Naive thymus-derived CD8-positive, alpha-beta T cell (primary cell): Measurements from ENCODE around the gene ASB8. TPM values are rescaled to one million over a fixed set of nuclear protein-coding genes. Genes with fewer than 3 reads are reported as not detected.

Experiments used
- ATAC-seq, 2 donors: fragments of 150-1000 bp; cut with Tn5 transposase in 1 of 2; sonication (Bioruptor Pico), chemical (Tn5 transposase) in 1 of 2; 1 replicate in 1 of 2; 2 replicates in 1 of 2; pipeline ENCODE4 v1.10.0; 2021; ENCODE audit warnings: mild to moderate bottlenecking in 2 of 2, moderate library complexity in 2 of 2
- POLR2A ChIA-PET: fragments of 350-600 bp; sonication (Branson Sonifier 250); formaldehyde crosslinking; loops from one replicate; lab custom pipeline; 2021; ENCODE audit warnings: antibody characterized with exemption; lab: Charles Lee
- DNase-seq, 10 donors: peaks; one replicate each; pipeline versions ENCODE4 v3.0.0 to v3.0.0-alpha.2; 2020 to 2022
- H3K27ac Mint-ChIP-seq, 10 donors: one replicate each; pipeline ENCODE4 v1.8.0; 2020 to 2022; ENCODE audit warnings: mild to moderate bottlenecking in 10 of 10, mixed read lengths in 10 of 10, moderate library complexity in 4 of 10, inconsistent platforms in 1 of 10
- H3K27me3 Mint-ChIP-seq, 5 donors: one replicate each; pipeline ENCODE4 v1.8.0; 2021 to 2022; ENCODE audit warnings: mixed read lengths in 5 of 5
- H3K36me3 Mint-ChIP-seq, 3 donors: one replicate each; pipeline ENCODE4 v1.8.0; 2020 to 2022; ENCODE audit warnings: mixed read lengths in 3 of 3, mild to moderate bottlenecking in 2 of 3, inconsistent platforms in 1 of 3
- H3K4me1 Mint-ChIP-seq, 4 donors: one replicate each; pipeline ENCODE4 v1.8.0; 2021 to 2022; ENCODE audit warnings: mixed read lengths in 4 of 4
- H3K4me3 Mint-ChIP-seq, 10 donors: one replicate each; pipeline ENCODE4 v1.8.0; 2020 to 2022; ENCODE audit warnings: mild to moderate bottlenecking in 10 of 10, mixed read lengths in 10 of 10, moderate library complexity in 6 of 10, inconsistent platforms in 1 of 10
- H3K9me3 Mint-ChIP-seq, 9 donors: one replicate each; pipeline ENCODE4 v1.8.0; 2020 to 2022; ENCODE audit warnings: mixed read lengths in 9 of 9, mild to moderate bottlenecking in 3 of 9, inconsistent platforms in 1 of 9, moderate library complexity in 1 of 9
- polyA plus RNA-seq, 3 donors: library from polyadenylated mRNA; unstranded; fragments of 300-500 nt; fragmentation: Illumina TruSeq; gene quantifications; one replicate each; pipeline ENCODE4 v1.2.3, GENCODE V29; 2021
- total RNA-seq, 8 experiments: library from RNA in 2 of 8; stranded (reverse) in 2 of 8; gene quantifications; one replicate each; pipeline ENCODE4 v1.2.3 and lab custom pipeline; 2021 to 2026

The ASB8 gene
- total and polyA plus RNA-seq, 5 experiments from 2014 or later: 61.2 to 81.0 (median 71.0) TPM

- DNase-seq (no peak), ATAC-seq (no peak)
- Mint-ChIP-seq H3K27me3 (peaks cover 2 to 14% (median 8%) of the 10 kb centered on the region in 5 donors), H3K36me3 (no peaks in the 10 kb centered on the region), H3K4me3 (no peak overlapping the region), H3K27ac (no peak overlapping the region), H3K4me1 (peaks cover 8 to 26% (median 13%) of the 10 kb centered on the region in 4 donors), H3K9me3 (no peaks in the 10 kb centered on the region)
- POLR2A ChIA-PET: no interaction called here
These were observed 37.5 kb upstream of the ASB8 start for GRCh38 chr12:48194799-48195201.

DNA sequence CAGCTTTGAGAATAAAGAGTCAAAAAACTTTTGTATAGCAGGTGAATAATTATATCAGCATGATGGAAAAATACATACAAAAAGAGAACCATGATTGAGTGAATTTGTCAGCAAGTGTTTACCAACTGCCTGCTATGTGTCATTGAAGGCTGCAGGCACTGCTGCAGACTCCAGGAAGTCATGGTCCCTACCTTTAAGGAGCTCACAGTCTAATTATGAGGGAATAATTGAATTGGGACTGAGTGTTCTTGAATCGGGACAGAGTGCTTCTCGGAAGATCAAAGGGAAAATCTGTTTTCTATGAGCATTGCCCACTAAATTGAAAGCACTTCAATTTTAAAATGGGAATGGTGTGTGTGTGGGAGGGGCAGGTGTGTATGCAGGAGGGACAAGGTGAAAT is 36.3 kb upstream of the ASB8 start:
- H3K4me1 Mint-ChIP-seq: peaks cover 0 to 17% (median 6%) of the 10 kb centered on the region in 4 donors
- no peak overlapping the region for H3K4me3 Mint-ChIP-seq
- H3K36me3 Mint-ChIP-seq: no peaks in the 10 kb centered on the region
- POLR2A ChIA-PET: interaction anchor here (0.6 kb wide), 1 partner anchor 533 kb away, joined by 4 read pairs; no protein-coding TSS in a partner anchor
- no peaks in the 10 kb centered on the region for H3K9me3 Mint-ChIP-seq
- H3K27me3 Mint-ChIP-seq: peaks cover 2 to 14% (median 8%) of the 10 kb centered on the region in 5 donors
- no peak overlapping the region for H3K27ac Mint-ChIP-seq
- DNase-seq (no peak), ATAC-seq (no peak)

- Mint-ChIP-seq H3K9me3 (no peaks in the 10 kb centered on the region), H3K36me3 (no peaks in the 10 kb centered on the region), H3K27me3 (peaks cover 2 to 14% (median 8%) of the 10 kb centered on the region in 5 donors), H3K27ac (no peak overlapping the region), H3K4me1 (peaks cover 0 to 17% (median 6%) of the 10 kb centered on the region in 4 donors), H3K4me3 (no peak overlapping the region)
- POLR2A ChIA-PET: no interaction called here
- ATAC-seq (no peak), DNase-seq (no peak)
These were observed 35.5 kb upstream of the ASB8 start for GRCh38 chr12:48192861-48193260.

DNA sequence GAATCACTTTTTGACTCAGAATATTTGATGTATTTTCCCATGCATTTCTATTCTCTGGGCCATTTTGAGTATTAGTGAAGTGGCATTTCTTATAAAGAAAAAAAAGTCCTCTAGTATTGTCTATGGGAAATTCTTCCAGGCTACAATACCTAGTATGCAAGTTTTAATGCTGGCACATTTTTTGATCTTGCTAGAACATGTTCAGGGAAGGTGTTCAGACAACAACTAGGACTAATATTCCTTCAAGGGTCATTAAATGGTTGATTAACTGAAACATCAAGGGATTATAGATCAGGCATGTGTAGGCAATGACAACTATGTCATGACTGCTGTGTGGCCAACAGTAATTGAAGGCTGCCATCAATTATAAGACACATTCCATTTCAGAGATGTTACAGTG is 33.8 kb upstream of the ASB8 start:
- peaks cover 2 to 17% (median 12%) of the 10 kb centered on the region in 5 donors for H3K27me3 Mint-ChIP-seq

DNA sequence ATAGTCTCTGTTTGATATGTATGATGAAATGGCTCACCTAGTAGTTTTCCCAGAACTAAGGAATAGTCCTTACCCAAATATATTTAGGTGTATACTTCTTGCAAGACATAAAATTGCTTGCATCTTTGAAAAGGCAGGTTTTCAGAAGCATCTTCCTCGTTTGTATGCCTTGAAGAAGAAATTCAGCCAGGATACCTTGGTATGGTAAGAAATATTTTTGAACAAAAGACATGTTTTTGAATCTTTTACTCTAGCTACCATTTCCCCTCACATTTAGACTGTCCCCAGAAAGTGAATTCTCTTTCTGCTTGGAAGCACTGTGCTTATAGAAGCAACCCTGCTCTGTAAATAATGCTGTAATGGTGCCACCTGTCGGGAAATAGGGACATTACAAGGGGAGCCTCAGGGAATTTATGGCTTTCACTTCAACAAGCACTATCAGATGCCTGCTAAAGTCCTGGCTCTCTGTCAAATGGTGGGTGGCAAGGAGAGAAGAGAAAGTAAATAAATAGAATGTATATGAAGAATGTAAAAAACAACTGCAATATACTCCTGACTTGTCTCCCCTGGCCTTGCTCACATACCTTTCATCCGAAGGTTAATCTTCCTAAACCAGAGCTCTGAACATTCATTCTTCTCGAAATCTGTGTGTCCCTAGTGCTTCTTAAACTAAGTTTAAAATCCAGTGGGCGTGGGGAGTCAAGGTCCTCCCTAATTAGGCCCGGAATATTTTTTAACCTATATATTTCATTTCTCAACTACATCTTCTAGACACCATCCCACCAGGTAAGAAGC is 32.2 kb upstream of the ASB8 start:
- H3K4me1 Mint-ChIP-seq: peaks cover 0 to 9% (median 2%) of the 10 kb centered on the region in 4 donors
- ATAC-seq (peak; percentile 81 to 83), DNase-seq (peak; percentile 35 to 81 (median 65))
- H3K9me3 Mint-ChIP-seq: no peaks in the 10 kb centered on the region
- H3K4me3 Mint-ChIP-seq: no peak overlapping the region
- no peaks in the 10 kb centered on the region for H3K36me3 Mint-ChIP-seq
- H3K27me3 Mint-ChIP-seq: peaks cover 10 to 31% (median 24%) of the 10 kb centered on the region in 5 donors
- POLR2A ChIA-PET: interaction anchor here (1.6 kb wide), 1 partner anchor 8 kb away, joined by 6 read pairs; no protein-coding TSS in a partner anchor
- peak overlapping the region in 1 of 10 donors; percentile 2 for H3K27ac Mint-ChIP-seq

More for the DNA sequence above, 33.8 kb upstream of the ASB8 start:
- ATAC-seq: no peak
- peaks cover 0 to 5% (median 2%) of the 10 kb centered on the region in 4 donors for H3K4me1 Mint-ChIP-seq
- H3K36me3 Mint-ChIP-seq: no peaks in the 10 kb centered on the region
- no peak overlapping the region for H3K4me3 Mint-ChIP-seq
- no peak for DNase-seq
- POLR2A ChIA-PET: no interaction called here
- no peak overlapping the region for H3K27ac Mint-ChIP-seq
- no peaks in the 10 kb centered on the region for H3K9me3 Mint-ChIP-seq

DNA sequence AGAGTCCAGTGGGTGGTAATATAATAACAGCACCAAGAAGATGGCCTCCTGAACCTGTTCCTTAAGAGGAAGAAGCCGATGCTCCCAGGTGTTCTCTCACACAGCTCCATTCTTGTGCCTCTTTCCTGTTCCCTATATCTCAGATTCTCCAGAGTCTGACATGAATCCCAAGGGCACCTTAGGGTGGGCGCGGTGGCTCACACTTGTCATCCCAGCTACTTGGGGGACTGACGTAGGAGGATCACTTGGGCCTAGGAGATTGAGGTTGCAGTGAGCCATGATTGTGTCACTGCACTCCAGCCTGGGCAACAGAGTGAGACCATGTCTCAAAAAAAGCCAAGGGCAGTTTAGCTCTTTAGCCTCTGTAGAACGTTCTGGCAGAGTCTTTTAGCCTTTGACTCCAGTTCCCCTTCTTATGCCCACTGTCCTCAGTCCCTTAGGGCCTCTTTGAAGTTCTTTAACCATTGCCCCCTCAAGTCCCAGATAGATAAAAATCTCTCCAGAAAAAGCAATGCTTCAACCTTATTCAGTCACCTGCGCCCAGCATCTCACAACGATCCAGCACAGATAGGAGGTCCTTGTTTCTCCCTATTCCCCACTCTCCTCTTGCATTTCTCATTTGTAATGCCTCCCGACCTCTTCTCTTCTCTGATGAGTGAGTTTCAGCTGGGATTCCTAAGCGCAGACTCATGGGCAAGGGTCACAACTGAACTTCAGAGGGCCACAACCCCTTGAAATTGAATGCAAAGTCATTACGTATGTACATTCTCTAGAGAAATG is 30.8 kb upstream of the ASB8 start:
- POLR2A ChIA-PET: no interaction called here
- H3K4me3 Mint-ChIP-seq: no peak overlapping the region
- ATAC-seq (no peak), DNase-seq (no peak)
- H3K4me1 Mint-ChIP-seq: peaks cover 3 to 14% (median 10%) of the 10 kb centered on the region in 4 donors
- no peaks in the 10 kb centered on the region for H3K36me3 Mint-ChIP-seq
- H3K9me3 Mint-ChIP-seq: no peaks in the 10 kb centered on the region
- H3K27ac Mint-ChIP-seq: no peak overlapping the region
- peaks cover 10 to 25% (median 22%) of the 10 kb centered on the region in 5 donors for H3K27me3 Mint-ChIP-seq

GRCh38 chr12:48185181-48185919 is 28.0 kb upstream of the ASB8 start:
- peak overlapping the region; percentile 22 to 97 (median 70) for H3K4me3 Mint-ChIP-seq
- peaks cover 12 to 36% (median 26%) of the 10 kb centered on the region in 5 donors for H3K27me3 Mint-ChIP-seq
- no peaks in the 10 kb centered on the region for H3K36me3 Mint-ChIP-seq
- DNase-seq (no peak), ATAC-seq (no peak)
- H3K4me1 Mint-ChIP-seq: peaks cover 8 to 23% (median 19%) of the 10 kb centered on the region in 4 donors
- no peaks in the 10 kb centered on the region for H3K9me3 Mint-ChIP-seq
- peak overlapping the region in 8 of 10 donors; percentile 39 to 89 (median 60) for H3K27ac Mint-ChIP-seq
- POLR2A ChIA-PET: interaction anchor here (0.6 to 1.6 kb wide), 3 partner anchors 16 to 80 kb away, joined by 3 to 4 read pairs (median 3); partner anchors contain the start of gene SENP1

DNA sequence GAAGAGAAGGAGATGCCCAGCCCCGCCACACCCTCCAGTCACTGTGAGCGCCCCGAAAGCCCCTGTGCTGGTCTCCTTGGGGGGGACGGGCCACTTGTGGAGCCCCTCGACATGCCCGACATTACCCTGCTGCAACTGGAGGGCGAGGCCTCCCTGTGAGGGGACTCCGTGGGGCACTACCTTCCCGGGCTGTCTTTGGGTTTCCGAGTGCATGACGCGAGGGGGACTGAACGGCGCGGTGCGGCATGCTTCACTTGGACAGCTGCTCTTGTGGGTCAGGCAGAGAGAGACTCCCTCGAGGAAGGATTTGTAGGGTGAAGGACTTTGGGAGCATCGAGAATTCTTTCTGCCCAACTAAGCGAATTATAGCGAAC is 27.2 kb upstream of the ASB8 start:
- peaks cover 8 to 23% (median 19%) of the 10 kb centered on the region in 4 donors for H3K4me1 Mint-ChIP-seq
- H3K9me3 Mint-ChIP-seq: no peaks in the 10 kb centered on the region
- peaks cover 12 to 44% (median 28%) of the 10 kb centered on the region in 5 donors for H3K27me3 Mint-ChIP-seq
- H3K4me3 Mint-ChIP-seq: peak overlapping the region in 9 of 10 donors; percentile 67 to 97 (median 77)
- no peak for DNase-seq
- POLR2A ChIA-PET: interaction anchor here (1.1 to 2.5 kb wide), 3 partner anchors 15 to 79 kb away, joined by 3 to 35 read pairs (median 4); partner anchors contain the start of gene SENP1
- H3K36me3 Mint-ChIP-seq: no peaks in the 10 kb centered on the region
- ATAC-seq: no peak
- H3K27ac Mint-ChIP-seq: peak overlapping the region in 7 of 10 donors; percentile 56 to 89 (median 74)

DNA sequence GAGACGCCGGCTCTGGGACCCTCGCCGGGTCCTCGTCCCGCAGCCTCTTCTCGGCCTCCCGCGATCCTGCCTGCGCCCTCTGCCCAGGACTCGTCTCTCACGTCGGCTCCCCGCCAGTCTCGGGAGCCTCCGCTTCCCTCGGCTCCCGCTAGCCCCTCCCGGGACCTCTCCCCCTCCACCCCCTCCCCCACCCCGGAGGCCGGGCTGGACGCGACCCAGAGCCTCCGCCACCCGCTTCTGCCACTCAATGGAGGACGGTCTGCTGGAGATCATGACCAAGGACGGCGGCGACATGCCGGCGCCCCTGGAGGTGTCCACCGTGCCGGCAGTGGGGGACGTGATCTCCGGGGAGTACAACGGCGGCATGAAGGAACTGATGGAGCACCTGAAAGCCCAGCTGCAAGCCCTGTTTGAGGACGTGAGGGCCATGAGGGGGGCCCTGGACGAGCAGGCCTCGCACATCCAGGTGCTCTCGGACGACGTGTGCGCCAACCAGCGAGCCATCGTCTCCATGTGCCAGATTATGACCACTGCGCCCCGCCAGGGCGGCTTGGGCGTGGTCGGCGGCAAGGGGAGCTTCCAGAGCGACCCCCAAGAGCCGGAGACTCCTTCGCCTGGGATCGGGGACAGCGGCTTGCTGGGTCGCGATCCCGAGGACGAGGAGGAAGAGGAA is 26.7 kb upstream of the ASB8 start:
- H3K27ac Mint-ChIP-seq: peak overlapping the region in 7 of 10 donors; percentile 60 to 89 (median 79)
- peak overlapping the region; percentile 71 to 98 (median 85) for H3K4me3 Mint-ChIP-seq
- POLR2A ChIA-PET: interaction anchor here (1.1 to 2.5 kb wide), 3 partner anchors 15 to 78 kb away, joined by 3 to 35 read pairs (median 4); partner anchors contain the start of gene SENP1
- H3K4me1 Mint-ChIP-seq: peaks cover 8 to 23% (median 19%) of the 10 kb centered on the region in 4 donors
- H3K9me3 Mint-ChIP-seq: no peaks in the 10 kb centered on the region
- peaks cover 14 to 49% (median 31%) of the 10 kb centered on the region in 5 donors for H3K27me3 Mint-ChIP-seq
- peak in 6 of 10 donors; percentile 21 to 67 (median 25) for DNase-seq
- H3K36me3 Mint-ChIP-seq: no peaks in the 10 kb centered on the region
- peak; percentile 18 to 37 for ATAC-seq

GRCh38 chr12:48183091-48183875 is 26.0 kb upstream of the ASB8 start, which contains the start of gene CCDC184:
CCDC184 (plus strand) TSS chr12:48183644; CDS start chr12:48184123, 479 bp downstream.
- POLR2A ChIA-PET: interaction anchor here (0.7 to 2.5 kb wide), 7 partner anchors 12 to 405 kb away, joined by 3 to 35 read pairs (median 3); partner anchors contain the start of genes ASB8 and SENP1
- DNase-seq (peak; percentile 48 to 92 (median 80)), ATAC-seq (peak; percentile 77 to 81)
- Mint-ChIP-seq H3K4me1 (peaks cover 8 to 23% (median 19%) of the 10 kb centered on the region in 4 donors), H3K4me3 (peak within 1 kb of the TSS; percentile 88 to 98 (median 96)), H3K27ac (peak within 1 kb of the TSS; percentile 72 to 98 (median 92)), H3K9me3 (no peaks in the 10 kb centered on the region), H3K36me3 (no peaks in the 10 kb centered on the region), H3K27me3 (peaks cover 16 to 57% (median 36%) of the 10 kb centered on the region in 5 donors)
